Measurements from ENCODE around the gene MOB3B. TPM values are rescaled to one million over a fixed set of nuclear protein-coding genes. Genes with fewer than 3 reads are reported as not detected.

Gene MOB3B
- total RNA-seq, 1 donor from 2014 or later = 1.0 TPM

GRCh38 chr9:27534131-27534530 is 4.5 kb upstream of the MOB3B start:
- Histone ChIP-seq H3K4me1 (ENCODE audit: control insufficient read depth in 3 of 3, insufficient read depth in 3 of 3, low read length in 3 of 3) (peaks cover 10 to 26% (median 15%) of the 10 kb centered on the region in 3 donors), H3K4me3 (ENCODE audit: low read length in 3 of 3) (no peak overlapping the region), H3K9me3 (ENCODE audit: control insufficient read depth in 3 of 3, low read length in 3 of 3) (no peaks in the 10 kb centered on the region), H3K36me3 (ENCODE audit: control insufficient read depth in 3 of 3, insufficient read depth in 3 of 3, low read length in 3 of 3) (no peaks in the 10 kb centered on the region), H3K27ac (ENCODE audit: low read depth, low read length) (no peak overlapping the region), H3K9ac (ENCODE audit: low read depth in 1 of 3, low read length in 3 of 3) (no peak overlapping the region), H3K27me3 (ENCODE audit: control insufficient read depth in 3 of 3, insufficient read depth in 3 of 3, low read length in 3 of 3) (no peaks in the 10 kb centered on the region)

GRCh38 chr9:27533311-27533710 is 3.7 kb upstream of the MOB3B start:
- Histone ChIP-seq H3K27ac (ENCODE audit: low read depth, low read length) (no peak overlapping the region), H3K9ac (ENCODE audit: low read depth in 1 of 3, low read length in 3 of 3) (no peak overlapping the region), H3K4me3 (ENCODE audit: low read length in 3 of 3) (no peak overlapping the region), H3K9me3 (ENCODE audit: control insufficient read depth in 3 of 3, low read length in 3 of 3) (no peaks in the 10 kb centered on the region), H3K4me1 (ENCODE audit: control insufficient read depth in 3 of 3, insufficient read depth in 3 of 3, low read length in 3 of 3) (peaks cover 8 to 25% (median 13%) of the 10 kb centered on the region in 3 donors), H3K36me3 (ENCODE audit: control insufficient read depth in 3 of 3, insufficient read depth in 3 of 3, low read length in 3 of 3) (no peaks in the 10 kb centered on the region), H3K27me3 (ENCODE audit: control insufficient read depth in 3 of 3, insufficient read depth in 3 of 3, low read length in 3 of 3) (no peaks in the 10 kb centered on the region)

- Histone ChIP-seq H3K36me3 (ENCODE audit: control insufficient read depth in 3 of 3, insufficient read depth in 3 of 3, low read length in 3 of 3) (no peaks in the 10 kb centered on the region), H3K4me1 (ENCODE audit: control insufficient read depth in 3 of 3, insufficient read depth in 3 of 3, low read length in 3 of 3) (peaks cover 10 to 21% (median 12%) of the 10 kb centered on the region in 3 donors), H3K9me3 (ENCODE audit: control insufficient read depth in 3 of 3, low read length in 3 of 3) (no peaks in the 10 kb centered on the region), H3K27me3 (ENCODE audit: control insufficient read depth in 3 of 3, insufficient read depth in 3 of 3, low read length in 3 of 3) (no peaks in the 10 kb centered on the region), H3K27ac (ENCODE audit: low read depth, low read length) (no peak overlapping the region), H3K4me3 (ENCODE audit: low read length in 3 of 3) (no peak overlapping the region), H3K9ac (ENCODE audit: low read depth in 1 of 3, low read length in 3 of 3) (no peak overlapping the region)
These were observed 2.4 kb upstream of the MOB3B start for GRCh38 chr9:27532046-27532445.

GRCh38 chr9:27530915-27531755 is 1.5 kb upstream of the MOB3B start:
- H3K27me3 ChIP-seq (ENCODE audit: control insufficient read depth in 3 of 3, insufficient read depth in 3 of 3, low read length in 3 of 3) = no peaks in the 10 kb centered on the region
- peaks cover 6 to 16% (median 6%) of the 10 kb centered on the region in 3 donors for H3K4me1 ChIP-seq (ENCODE audit: control insufficient read depth in 3 of 3, insufficient read depth in 3 of 3, low read length in 3 of 3)
- no peak overlapping the region for H3K4me3 ChIP-seq (ENCODE audit: low read length in 3 of 3)
- H3K27ac ChIP-seq (ENCODE audit: low read depth, low read length) = no peak overlapping the region
- no peaks in the 10 kb centered on the region for H3K36me3 ChIP-seq (ENCODE audit: control insufficient read depth in 3 of 3, insufficient read depth in 3 of 3, low read length in 3 of 3)
- no peak overlapping the region for H3K9ac ChIP-seq (ENCODE audit: low read depth in 1 of 3, low read length in 3 of 3)
- H3K9me3 ChIP-seq (ENCODE audit: control insufficient read depth in 3 of 3, low read length in 3 of 3) = no peaks in the 10 kb centered on the region

- no peaks in the 10 kb centered on the region for H3K27me3 ChIP-seq (ENCODE audit: control insufficient read depth in 3 of 3, insufficient read depth in 3 of 3, low read length in 3 of 3)
- peak overlapping the region; percentile 73 to 90 (median 80) for H3K9ac ChIP-seq (ENCODE audit: low read depth in 1 of 3, low read length in 3 of 3)
- no peaks in the 10 kb centered on the region for H3K9me3 ChIP-seq (ENCODE audit: control insufficient read depth in 3 of 3, low read length in 3 of 3)
- H3K36me3 ChIP-seq (ENCODE audit: control insufficient read depth in 3 of 3, insufficient read depth in 3 of 3, low read length in 3 of 3) = no peaks in the 10 kb centered on the region
- H3K4me3 ChIP-seq (ENCODE audit: low read length in 3 of 3) = peak overlapping the region; percentile 79 to 81 (median 79)
- peak overlapping the region; percentile 67 for H3K27ac ChIP-seq (ENCODE audit: low read depth, low read length)
- peaks cover 6 to 16% (median 6%) of the 10 kb centered on the region in 3 donors for H3K4me1 ChIP-seq (ENCODE audit: control insufficient read depth in 3 of 3, insufficient read depth in 3 of 3, low read length in 3 of 3)
These were observed 713 bp downstream of the MOB3B start for GRCh38 chr9:27528886-27529315.

- peak overlapping the region; percentile 73 to 90 (median 80) for H3K9ac ChIP-seq (ENCODE audit: low read depth in 1 of 3, low read length in 3 of 3)
These were observed 1.3 kb downstream of the MOB3B start for GRCh38 chr9:27528076-27528885.

GRCh38 chr9:27527702-27528075 is 1.9 kb downstream of the MOB3B start:
- Histone ChIP-seq H3K27ac (ENCODE audit: low read depth, low read length) (peak overlapping the region; percentile 67), H3K9me3 (ENCODE audit: control insufficient read depth in 3 of 3, low read length in 3 of 3) (no peaks in the 10 kb centered on the region), H3K4me1 (ENCODE audit: control insufficient read depth in 3 of 3, insufficient read depth in 3 of 3, low read length in 3 of 3) (peaks cover 6 to 16% (median 6%) of the 10 kb centered on the region in 3 donors), H3K36me3 (ENCODE audit: control insufficient read depth in 3 of 3, insufficient read depth in 3 of 3, low read length in 3 of 3) (no peaks in the 10 kb centered on the region), H3K27me3 (ENCODE audit: control insufficient read depth in 3 of 3, insufficient read depth in 3 of 3, low read length in 3 of 3) (no peaks in the 10 kb centered on the region), H3K4me3 (ENCODE audit: low read length in 3 of 3) (peak overlapping the region; percentile 79 to 81 (median 79)), H3K9ac (ENCODE audit: low read depth in 1 of 3, low read length in 3 of 3) (peak overlapping the region; percentile 7 to 90 (median 80))

More at GRCh38 chr9:27528076-27528885, 1.3 kb downstream of the MOB3B start:
- peaks cover 6 to 16% (median 6%) of the 10 kb centered on the region in 3 donors for H3K4me1 ChIP-seq (ENCODE audit: control insufficient read depth in 3 of 3, insufficient read depth in 3 of 3, low read length in 3 of 3)
- no peaks in the 10 kb centered on the region for H3K36me3 ChIP-seq (ENCODE audit: control insufficient read depth in 3 of 3, insufficient read depth in 3 of 3, low read length in 3 of 3)
- H3K27me3 ChIP-seq (ENCODE audit: control insufficient read depth in 3 of 3, insufficient read depth in 3 of 3, low read length in 3 of 3) = no peaks in the 10 kb centered on the region
- H3K27ac ChIP-seq (ENCODE audit: low read depth, low read length) = peak overlapping the region; percentile 67
- H3K9me3 ChIP-seq (ENCODE audit: control insufficient read depth in 3 of 3, low read length in 3 of 3) = no peaks in the 10 kb centered on the region
- peak overlapping the region; percentile 79 to 81 (median 79) for H3K4me3 ChIP-seq (ENCODE audit: low read length in 3 of 3)

GRCh38 chr9:27524236-27524635 is 5.4 kb downstream of the MOB3B start, which contains the start of gene IFNK:
TSS of gene IFNK (plus strand) at chr9:27524290. CDS start at chr9:27524337, 47 bp downstream.
- Histone ChIP-seq H3K4me3 (ENCODE audit: low read length in 3 of 3) (no peak within 1 kb of the TSS), H3K9ac (ENCODE audit: low read depth in 1 of 3, low read length in 3 of 3) (no peak within 1 kb of the TSS), H3K27ac (ENCODE audit: low read depth, low read length) (no peak within 1 kb of the TSS), H3K27me3 (ENCODE audit: control insufficient read depth in 3 of 3, insufficient read depth in 3 of 3, low read length in 3 of 3) (no peaks in the 10 kb centered on the region), H3K4me1 (ENCODE audit: control insufficient read depth in 3 of 3, insufficient read depth in 3 of 3, low read length in 3 of 3) (peaks cover 6 to 12% (median 6%) of the 10 kb centered on the region in 3 donors), H3K9me3 (ENCODE audit: control insufficient read depth in 3 of 3, low read length in 3 of 3) (no peaks in the 10 kb centered on the region), H3K36me3 (ENCODE audit: control insufficient read depth in 3 of 3, insufficient read depth in 3 of 3, low read length in 3 of 3) (no peaks in the 10 kb centered on the region)

GRCh38 chr9:27523141-27523540 is 6.5 kb downstream of the MOB3B start:
- Histone ChIP-seq H3K9ac (ENCODE audit: low read depth in 1 of 3, low read length in 3 of 3) (no peak overlapping the region), H3K36me3 (ENCODE audit: control insufficient read depth in 3 of 3, insufficient read depth in 3 of 3, low read length in 3 of 3) (no peaks in the 10 kb centered on the region), H3K27ac (ENCODE audit: low read depth, low read length) (no peak overlapping the region), H3K4me1 (ENCODE audit: control insufficient read depth in 3 of 3, insufficient read depth in 3 of 3, low read length in 3 of 3) (peaks cover under 1 to 6% (median 5%) of the 10 kb centered on the region in 3 donors), H3K4me3 (ENCODE audit: low read length in 3 of 3) (no peak overlapping the region), H3K27me3 (ENCODE audit: control insufficient read depth in 3 of 3, insufficient read depth in 3 of 3, low read length in 3 of 3) (no peaks in the 10 kb centered on the region), H3K9me3 (ENCODE audit: control insufficient read depth in 3 of 3, low read length in 3 of 3) (no peaks in the 10 kb centered on the region)
